GM23338 (cell line): ENCODE measurements around the gene PM20D1. TPM values are rescaled to one million over a fixed set of nuclear protein-coding genes. Genes with fewer than 3 reads are reported as not detected.

Experiments used
- ATAC-seq: fragments of 200-7000 bp; cut with Tn5 transposase; 3 replicates; pipeline ENCODE4 v1.9.1; 2020
- DNase-seq: peaks from one replicate; pipeline ENCODE4 v3.0.0-alpha.2; 2015; ENCODE audit warnings: low spot score
- H2AFZ ChIP-seq: fragments of 200-600 bp; sonication (generic); 2 replicates; pipeline ENCODE4 v1.8.0; 2016; ENCODE audit warnings: antibody characterized with exemption, mild to moderate bottlenecking, moderate library complexity
- H3F3A ChIP-seq: fragments of 200-600 bp; sonication (generic); replicated peaks from 2 replicates; pipeline ENCODE4 v1.8.0; 2017; ENCODE audit warnings: antibody characterized with exemption, mixed run types, low read depth
- H3K27ac ChIP-seq: fragments of 200-600 bp; sonication (generic); 2 replicates; pipeline ENCODE4 v1.6.1; 2016; ENCODE audit warnings: low read depth
- H3K27me3 ChIP-seq: fragments of 200-600 bp; sonication (generic); 2 replicates; pipeline ENCODE4 v1.8.0; 2016; ENCODE audit warnings: mild to moderate bottlenecking, mixed run types, moderate library complexity; ENCODE audit not compliant: insufficient read depth
- H3K36me3 ChIP-seq: fragments of 200-600 bp; sonication (generic); 2 replicates; pipeline ENCODE4 v1.8.0; 2016; ENCODE audit warnings: mild to moderate bottlenecking; ENCODE audit not compliant: insufficient read depth
- H3K4me1 ChIP-seq: fragments of 200-600 bp; sonication (generic); 2 replicates; pipeline ENCODE4 v1.8.0; 2016; ENCODE audit warnings: mild to moderate bottlenecking, moderate library complexity; ENCODE audit not compliant: insufficient read depth
- H3K4me2 ChIP-seq: fragments of 200-600 bp; sonication (generic); 2 replicates; pipeline ENCODE4 v1.7.1; 2017; ENCODE audit warnings: mixed run types
- H3K4me3 ChIP-seq: fragments of 200-600 bp; sonication (generic); 2 replicates; pipeline ENCODE4 v1.6.1; 2016; ENCODE audit warnings: mixed run types
- H3K79me2 ChIP-seq: fragments of 200-600 bp; sonication (generic); replicated peaks from 2 replicates; pipeline ENCODE4 v1.8.0; 2017; ENCODE audit warnings: mild to moderate bottlenecking; ENCODE audit not compliant: insufficient read depth
- H3K9me2 ChIP-seq: fragments of 200-600 bp; sonication (generic); 2 replicates; pipeline ENCODE4 v1.8.0; 2017; ENCODE audit not compliant: insufficient read depth
- H4K20me1 ChIP-seq: fragments of 200-600 bp; sonication (generic); replicated peaks from 2 replicates; pipeline ENCODE4 v1.8.0; 2017; ENCODE audit warnings: mild to moderate bottlenecking; ENCODE audit not compliant: insufficient read depth
- H3K27ac Mint-ChIP-seq: 2 replicates; pipeline ENCODE4 v1.8.0; 2020; ENCODE audit warnings: inconsistent platforms, mild to moderate bottlenecking, moderate library complexity, mixed read lengths
- H3K27me3 Mint-ChIP-seq: 3 replicates; pipeline ENCODE4 v1.8.0; 2022; ENCODE audit warnings: low read depth, mild to moderate bottlenecking, moderate library complexity, mixed read lengths, inconsistent platforms; ENCODE audit not compliant: insufficient read depth, poor library complexity
- H3K36me3 Mint-ChIP-seq: 3 replicates; pipeline ENCODE4 v1.8.0; 2021; ENCODE audit warnings: low read depth, mild to moderate bottlenecking, inconsistent platforms, moderate library complexity, mixed read lengths
- H3K4me1 Mint-ChIP-seq: 3 replicates; pipeline ENCODE4 v1.8.0; 2020; ENCODE audit warnings: mild to moderate bottlenecking, inconsistent platforms, mixed read lengths
- H3K4me3 Mint-ChIP-seq: 3 replicates; pipeline ENCODE4 v1.8.0; 2021; ENCODE audit warnings: moderate library complexity, mild to moderate bottlenecking, inconsistent platforms, mixed read lengths
- H3K9me3 Mint-ChIP-seq: 3 replicates; pipeline ENCODE4 v1.8.0; 2020; ENCODE audit warnings: moderate library complexity, mild to moderate bottlenecking, inconsistent platforms, mixed read lengths
- NANOG ChIP-seq: IDR thresholded peaks from 2 replicates; pipeline ENCODE4 v1.6.1; 2016; ENCODE audit warnings: antibody characterized with exemption, borderline replicate concordance
- POLR2AphosphoS5 ChIP-seq: IDR thresholded peaks from 2 replicates; pipeline ENCODE4 v1.6.1; 2016; ENCODE audit warnings: antibody characterized with exemption, low read depth
- STAT1 ChIP-seq: IDR thresholded peaks from one replicate; pipeline ENCODE4 v1.6.1; 2016; ENCODE audit warnings: antibody characterized with exemption; ENCODE audit not compliant: unreplicated experiment
- ZNF462 ChIP-seq: fragments of 250-450 bp; sonication (Bioruptor Pico); IDR thresholded peaks from 2 replicates; pipeline ENCODE4 v1.5.0; 2020; ENCODE audit warnings: mild to moderate bottlenecking, moderate library complexity
- long read RNA-seq: library from polyadenylated mRNA; unstranded; transcript quantifications from one replicate; pipeline ENCODE4 v2.0.0, GENCODE V29; 2020; ENCODE audit not compliant: unreplicated experiment
- polyA plus RNA-seq: library from polyadenylated mRNA; unstranded; fragments of >200 nt; fragmentation: Nextera tagmentation; extraction: Ambion mirVana; gene quantifications from 2 replicates; pipeline ENCODE4 v1.2.1, GENCODE V29; 2016
- total RNA-seq: library from RNA; depleted of rRNA; stranded (reverse); fragments of >200 nt; shearing (Covaris generic); gene quantifications from 2 replicates; pipeline ENCODE4 v1.2.3, GENCODE V29; 2014; rRNA removed
- TF ChIP-seq, protein P1 (sequence below): IDR thresholded peaks from one replicate; pipeline ENCODE4 v1.6.1; 2018; ENCODE audit warnings: antibody characterized with exemption; ENCODE audit not compliant: unreplicated experiment

The PM20D1 gene, protein sequence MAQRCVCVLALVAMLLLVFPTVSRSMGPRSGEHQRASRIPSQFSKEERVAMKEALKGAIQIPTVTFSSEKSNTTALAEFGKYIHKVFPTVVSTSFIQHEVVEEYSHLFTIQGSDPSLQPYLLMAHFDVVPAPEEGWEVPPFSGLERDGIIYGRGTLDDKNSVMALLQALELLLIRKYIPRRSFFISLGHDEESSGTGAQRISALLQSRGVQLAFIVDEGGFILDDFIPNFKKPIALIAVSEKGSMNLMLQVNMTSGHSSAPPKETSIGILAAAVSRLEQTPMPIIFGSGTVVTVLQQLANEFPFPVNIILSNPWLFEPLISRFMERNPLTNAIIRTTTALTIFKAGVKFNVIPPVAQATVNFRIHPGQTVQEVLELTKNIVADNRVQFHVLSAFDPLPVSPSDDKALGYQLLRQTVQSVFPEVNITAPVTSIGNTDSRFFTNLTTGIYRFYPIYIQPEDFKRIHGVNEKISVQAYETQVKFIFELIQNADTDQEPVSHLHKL
- total RNA-seq (0.10 and 0.12 TPM in 2 replicates), polyA plus RNA-seq (0.45 TPM in 1 of 2 replicates, not detected in the other)
- long read RNA-seq, result 0 reads

DNA sequence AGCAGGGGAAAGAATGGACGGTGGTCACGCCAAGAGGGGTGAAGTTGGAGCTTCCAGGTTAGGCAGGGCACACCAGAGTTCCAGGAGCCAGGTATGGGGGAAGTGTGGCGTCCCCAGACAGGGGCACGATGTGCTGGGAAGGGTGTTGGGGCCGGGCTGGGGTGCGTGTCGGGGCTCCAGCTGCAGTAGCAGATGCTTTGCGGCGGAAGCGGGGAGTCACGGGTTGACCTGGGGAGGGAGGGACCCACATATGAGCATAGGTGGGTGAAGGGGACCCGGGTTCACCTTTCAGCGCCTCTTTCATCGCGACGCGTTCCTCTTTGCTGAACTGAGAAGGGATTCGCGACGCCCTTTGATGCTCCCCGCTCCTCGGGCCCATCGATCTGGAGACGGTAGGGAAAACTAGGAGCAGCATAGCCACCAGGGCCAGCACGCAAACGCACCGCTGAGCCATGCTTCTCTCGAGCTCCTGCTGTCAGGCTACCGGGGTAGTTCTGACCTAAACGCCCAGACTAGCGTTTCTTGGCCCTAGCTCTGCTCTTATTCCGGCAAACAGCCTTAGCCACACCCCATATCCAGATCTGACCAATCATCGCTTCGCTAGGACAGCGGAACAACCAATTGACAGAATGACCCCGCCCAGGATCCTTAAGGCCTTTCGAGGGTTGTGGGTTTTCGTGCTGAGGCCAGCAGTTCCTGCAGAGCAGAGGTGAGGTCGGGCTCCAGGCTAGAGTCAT lies at the start of gene PM20D1:
Gene PM20D1 (minus strand): TSS at position 514 of the 737 bp plus-strand sequence. CDS start 60 bp downstream, at position 454.
- Mint-ChIP-seq H3K4me3 (peak within 1 kb of the TSS; percentile 86), H3K27ac (no peak within 1 kb of the TSS), H3K36me3 (no peaks in the 10 kb centered on the region), H3K27me3 (peaks cover 22% of the 10 kb centered on the region), H3K9me3 (peaks cover 3% of the 10 kb centered on the region; the same call in 2 of the 3 replicates), H3K4me1 (peaks cover 4% of the 10 kb centered on the region; the same call in 2 of the 3 replicates)
- no peaks in the 10 kb centered on the region for H3F3A ChIP-seq
- no peaks in the 10 kb centered on the region for H4K20me1 ChIP-seq
- H3K4me2 ChIP-seq, result peak within 1 kb of the TSS; percentile 73
- no peaks in the 10 kb centered on the region for H3K79me2 ChIP-seq
- H2AFZ ChIP-seq, result peak within 1 kb of the TSS; percentile 19; the same call in 1 of the 2 replicates
- H3K27ac ChIP-seq, result no peak within 1 kb of the TSS
- H3K36me3 ChIP-seq, result no peaks in the 10 kb centered on the region
- 0 out of 2 replicates have a peak, but pooled peaks cover 4% of the 10 kb centered on the region for H3K4me1 ChIP-seq
- peak within 1 kb of the TSS; percentile 53 for H3K4me3 ChIP-seq
- TF ChIP-seq STAT1 (no peak), POLR2AphosphoS5 (peak; percentile 92), NANOG (no peak)
- TF ChIP-seq, protein P1, sequence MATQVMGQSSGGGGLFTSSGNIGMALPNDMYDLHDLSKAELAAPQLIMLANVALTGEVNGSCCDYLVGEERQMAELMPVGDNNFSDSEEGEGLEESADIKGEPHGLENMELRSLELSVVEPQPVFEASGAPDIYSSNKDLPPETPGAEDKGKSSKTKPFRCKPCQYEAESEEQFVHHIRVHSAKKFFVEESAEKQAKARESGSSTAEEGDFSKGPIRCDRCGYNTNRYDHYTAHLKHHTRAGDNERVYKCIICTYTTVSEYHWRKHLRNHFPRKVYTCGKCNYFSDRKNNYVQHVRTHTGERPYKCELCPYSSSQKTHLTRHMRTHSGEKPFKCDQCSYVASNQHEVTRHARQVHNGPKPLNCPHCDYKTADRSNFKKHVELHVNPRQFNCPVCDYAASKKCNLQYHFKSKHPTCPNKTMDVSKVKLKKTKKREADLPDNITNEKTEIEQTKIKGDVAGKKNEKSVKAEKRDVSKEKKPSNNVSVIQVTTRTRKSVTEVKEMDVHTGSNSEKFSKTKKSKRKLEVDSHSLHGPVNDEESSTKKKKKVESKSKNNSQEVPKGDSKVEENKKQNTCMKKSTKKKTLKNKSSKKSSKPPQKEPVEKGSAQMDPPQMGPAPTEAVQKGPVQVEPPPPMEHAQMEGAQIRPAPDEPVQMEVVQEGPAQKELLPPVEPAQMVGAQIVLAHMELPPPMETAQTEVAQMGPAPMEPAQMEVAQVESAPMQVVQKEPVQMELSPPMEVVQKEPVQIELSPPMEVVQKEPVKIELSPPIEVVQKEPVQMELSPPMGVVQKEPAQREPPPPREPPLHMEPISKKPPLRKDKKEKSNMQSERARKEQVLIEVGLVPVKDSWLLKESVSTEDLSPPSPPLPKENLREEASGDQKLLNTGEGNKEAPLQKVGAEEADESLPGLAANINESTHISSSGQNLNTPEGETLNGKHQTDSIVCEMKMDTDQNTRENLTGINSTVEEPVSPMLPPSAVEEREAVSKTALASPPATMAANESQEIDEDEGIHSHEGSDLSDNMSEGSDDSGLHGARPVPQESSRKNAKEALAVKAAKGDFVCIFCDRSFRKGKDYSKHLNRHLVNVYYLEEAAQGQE, result no peak
- ATAC-seq (peak; percentile 98), DNase-seq (peak; percentile 100)
- H3K9me2 ChIP-seq, result no peaks in the 10 kb centered on the region
- H3K27me3 ChIP-seq, result peaks cover 25% of the 10 kb centered on the region

GRCh38 chr1:205896351-205896750 lies 46.4 kb upstream of the PM20D1 start:
- H3K27ac ChIP-seq, result no peak overlapping the region
- Mint-ChIP-seq H3K9me3 (peaks cover 31% of the 10 kb centered on the region), H3K27ac (no peak overlapping the region), H3K4me1 (peaks cover 14% of the 10 kb centered on the region; the same call in 2 of the 3 replicates), H3K4me3 (no peak overlapping the region), H3K27me3 (peaks cover 7% of the 10 kb centered on the region), H3K36me3 (peaks cover 10% of the 10 kb centered on the region)
- no peaks in the 10 kb centered on the region for H3K27me3 ChIP-seq
- H3K4me3 ChIP-seq, result no peak overlapping the region
- no peaks in the 10 kb centered on the region for H4K20me1 ChIP-seq
- H3K4me1 ChIP-seq, result peaks cover 7% of the 10 kb centered on the region; the same call in 1 of the 2 replicates
- H3K79me2 ChIP-seq, result no peaks in the 10 kb centered on the region
- H3K9me2 ChIP-seq, result 0 out of 2 replicates have a peak, but pooled peaks cover 7% of the 10 kb centered on the region
- no peak overlapping the region for H2AFZ ChIP-seq
- no peak for TF ChIP-seq ZNF462
- H3K36me3 ChIP-seq, result no peaks in the 10 kb centered on the region
- H3K4me2 ChIP-seq, result no peak overlapping the region
- DNase-seq (no peak), ATAC-seq (no peak)
- no peaks in the 10 kb centered on the region for H3F3A ChIP-seq
